ENCODE results near the gene RPL7A.

The RPL7A gene

GRCh38 chr9:133396952-133397351, 48.9 kb downstream of the RPL7A start:
- TF ChIP-seq, protein P1, sequence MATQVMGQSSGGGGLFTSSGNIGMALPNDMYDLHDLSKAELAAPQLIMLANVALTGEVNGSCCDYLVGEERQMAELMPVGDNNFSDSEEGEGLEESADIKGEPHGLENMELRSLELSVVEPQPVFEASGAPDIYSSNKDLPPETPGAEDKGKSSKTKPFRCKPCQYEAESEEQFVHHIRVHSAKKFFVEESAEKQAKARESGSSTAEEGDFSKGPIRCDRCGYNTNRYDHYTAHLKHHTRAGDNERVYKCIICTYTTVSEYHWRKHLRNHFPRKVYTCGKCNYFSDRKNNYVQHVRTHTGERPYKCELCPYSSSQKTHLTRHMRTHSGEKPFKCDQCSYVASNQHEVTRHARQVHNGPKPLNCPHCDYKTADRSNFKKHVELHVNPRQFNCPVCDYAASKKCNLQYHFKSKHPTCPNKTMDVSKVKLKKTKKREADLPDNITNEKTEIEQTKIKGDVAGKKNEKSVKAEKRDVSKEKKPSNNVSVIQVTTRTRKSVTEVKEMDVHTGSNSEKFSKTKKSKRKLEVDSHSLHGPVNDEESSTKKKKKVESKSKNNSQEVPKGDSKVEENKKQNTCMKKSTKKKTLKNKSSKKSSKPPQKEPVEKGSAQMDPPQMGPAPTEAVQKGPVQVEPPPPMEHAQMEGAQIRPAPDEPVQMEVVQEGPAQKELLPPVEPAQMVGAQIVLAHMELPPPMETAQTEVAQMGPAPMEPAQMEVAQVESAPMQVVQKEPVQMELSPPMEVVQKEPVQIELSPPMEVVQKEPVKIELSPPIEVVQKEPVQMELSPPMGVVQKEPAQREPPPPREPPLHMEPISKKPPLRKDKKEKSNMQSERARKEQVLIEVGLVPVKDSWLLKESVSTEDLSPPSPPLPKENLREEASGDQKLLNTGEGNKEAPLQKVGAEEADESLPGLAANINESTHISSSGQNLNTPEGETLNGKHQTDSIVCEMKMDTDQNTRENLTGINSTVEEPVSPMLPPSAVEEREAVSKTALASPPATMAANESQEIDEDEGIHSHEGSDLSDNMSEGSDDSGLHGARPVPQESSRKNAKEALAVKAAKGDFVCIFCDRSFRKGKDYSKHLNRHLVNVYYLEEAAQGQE (IDR thresholded peaks at IDR 0.05; ENCODE audit: insufficient read depth in 1 of 2, low read depth in 2 of 2, low read length in 2 of 2), result no peak
- TF ChIP-seq FOXP2 (optimal IDR thresholded peaks at IDR 0.05; ENCODE audit: borderline replicate concordance, extremely low read depth, extremely low read length, insufficient read depth) (no peak), TAF1 (IDR thresholded peaks at IDR 0.05; ENCODE audit: borderline replicate concordance, insufficient read depth, low read length) (no peak), SIN3A (IDR thresholded peaks at IDR 0.05; ENCODE audit: borderline replicate concordance, insufficient read depth, low read length) (no peak), POLR2AphosphoS5 (IDR thresholded peaks at IDR 0.05; ENCODE audit: low read depth, low read length) (no peak)

GRCh38 chr9:133397370-133397769, 49.4 kb downstream of the RPL7A start:
- TF ChIP-seq SIN3A (IDR thresholded peaks at IDR 0.05; ENCODE audit: borderline replicate concordance, insufficient read depth, low read length) (no peak), FOXP2 (optimal IDR thresholded peaks at IDR 0.05; ENCODE audit: borderline replicate concordance, extremely low read depth, extremely low read length, insufficient read depth) (no peak), POLR2AphosphoS5 (IDR thresholded peaks at IDR 0.05; ENCODE audit: low read depth, low read length) (no peak), TAF1 (IDR thresholded peaks at IDR 0.05; ENCODE audit: borderline replicate concordance, insufficient read depth, low read length) (no peak)
- TF ChIP-seq, protein P1 (IDR thresholded peaks at IDR 0.05; ENCODE audit: insufficient read depth in 1 of 2, low read depth in 2 of 2, low read length in 2 of 2), result no peak

DNA sequence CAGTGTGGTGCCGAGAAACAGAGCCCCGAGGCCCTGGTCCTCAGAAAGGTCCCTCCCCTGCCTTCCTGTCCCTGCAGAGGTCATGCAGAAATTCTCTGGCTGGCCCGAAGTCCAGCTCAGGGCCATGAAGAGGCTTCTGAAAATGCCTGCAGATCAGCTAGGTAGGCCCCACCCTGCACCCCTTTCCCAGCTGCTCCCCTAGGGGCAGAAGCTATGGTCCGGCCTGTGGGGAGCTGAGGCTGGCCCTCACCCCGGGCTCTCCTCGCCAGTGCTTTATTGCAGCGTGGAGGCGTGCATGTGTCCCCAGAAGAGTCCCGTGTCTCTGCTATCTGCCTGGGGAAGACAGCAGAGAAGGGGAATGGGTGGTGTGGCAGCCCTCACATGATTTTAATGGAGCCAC, 49.9 kb downstream of the RPL7A start:
- TF ChIP-seq POLR2AphosphoS5 (IDR thresholded peaks at IDR 0.05; ENCODE audit: low read depth, low read length) (no peak), TAF1 (IDR thresholded peaks at IDR 0.05; ENCODE audit: borderline replicate concordance, insufficient read depth, low read length) (no peak), SIN3A (IDR thresholded peaks at IDR 0.05; ENCODE audit: borderline replicate concordance, insufficient read depth, low read length) (no peak), FOXP2 (optimal IDR thresholded peaks at IDR 0.05; ENCODE audit: borderline replicate concordance, extremely low read depth, extremely low read length, insufficient read depth) (no peak)
- TF ChIP-seq, protein P1 (IDR thresholded peaks at IDR 0.05; ENCODE audit: insufficient read depth in 1 of 2, low read depth in 2 of 2, low read length in 2 of 2), result no peak

GRCh38 chr9:133400292-133400691, 52.3 kb downstream of the RPL7A start:
- no peak for TF ChIP-seq FOXP2 (optimal IDR thresholded peaks at IDR 0.05; ENCODE audit: borderline replicate concordance, extremely low read depth, extremely low read length, insufficient read depth)

Data from PFSK-1 (cell line).